Fibroblast of skin of right biceps (primary cell): ENCODE data around the gene BTBD16.

Source experiments
- DNase-seq: peaks from one replicate; pipeline ENCODE4 v3.0.0-alpha.2; 2013

The BTBD16 gene

DNA sequence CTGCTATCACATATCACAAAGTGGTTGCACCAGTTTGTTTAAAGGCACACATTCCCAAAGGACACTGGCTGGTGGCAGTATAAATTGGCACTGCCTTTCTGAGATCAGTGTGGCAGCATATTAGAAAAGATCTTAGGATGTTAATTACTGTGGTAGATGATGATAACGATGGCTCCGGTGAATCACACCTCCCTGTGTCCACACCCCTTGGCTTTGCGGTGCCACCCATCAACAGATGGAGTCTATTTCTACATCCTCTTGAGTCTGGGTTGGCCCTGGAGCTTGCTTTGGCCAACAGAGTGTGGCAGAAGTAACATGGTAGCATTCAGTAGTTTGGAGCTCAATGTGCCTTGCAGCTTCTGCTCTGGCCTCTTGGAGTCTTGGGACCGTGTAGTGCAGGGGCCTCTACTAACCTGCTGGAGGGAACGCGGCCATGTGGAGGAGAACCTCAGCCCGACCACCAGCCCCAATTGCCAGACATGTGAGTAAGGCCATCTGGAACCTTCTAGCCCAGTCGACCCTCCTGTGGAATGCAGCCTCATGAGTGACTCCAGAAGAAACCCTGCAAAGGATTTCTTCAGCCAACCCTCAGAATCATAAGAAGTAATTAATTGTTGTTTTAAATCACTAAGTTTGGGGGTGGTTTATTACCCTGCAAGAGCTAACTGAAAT lies 76.2 kb downstream of the BTBD16 start:
- DNase-seq: no peak

DNA sequence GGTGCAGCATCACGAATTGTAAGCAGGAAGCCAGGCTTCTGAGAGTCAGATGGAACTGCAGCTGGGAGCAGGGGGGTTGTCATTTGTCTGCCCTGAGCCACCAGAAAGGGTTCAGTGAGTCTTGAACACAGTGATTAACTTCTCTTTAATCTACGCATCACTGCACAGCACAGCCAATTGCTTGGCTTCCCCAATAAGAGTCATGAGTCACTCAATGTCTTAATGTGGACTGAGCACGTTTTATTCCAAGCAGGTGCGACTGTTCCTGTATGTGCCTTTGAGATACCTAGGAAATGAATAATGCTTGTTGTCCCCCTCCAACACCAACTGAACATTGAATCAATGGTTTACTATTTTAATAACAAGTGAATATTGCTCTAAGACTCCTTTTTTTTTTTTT lies 77.4 kb downstream of the BTBD16 start:
- DNase-seq: no peak

DNA sequence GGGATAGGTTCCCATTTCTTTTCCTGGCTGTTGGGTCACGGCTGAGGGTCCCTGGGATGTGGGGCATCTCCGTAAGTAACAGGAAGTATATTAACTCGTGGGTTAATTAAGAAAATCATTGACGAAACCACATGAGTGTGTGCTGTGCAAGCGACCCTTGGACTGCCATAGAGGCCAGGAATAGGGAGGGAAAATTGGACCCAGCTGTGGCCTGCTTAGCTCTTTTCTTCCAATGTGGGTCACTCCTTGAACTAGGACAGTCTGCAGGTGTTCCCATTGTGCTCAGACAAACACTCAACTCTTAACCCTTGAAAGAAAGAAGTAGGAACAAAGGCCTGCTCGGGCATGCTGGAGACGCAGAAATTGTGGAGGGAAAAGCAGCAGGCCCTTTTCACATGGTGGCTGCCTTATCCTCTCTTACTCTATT lies 77.9 kb downstream of the BTBD16 start:
- no peak for DNase-seq

DNA sequence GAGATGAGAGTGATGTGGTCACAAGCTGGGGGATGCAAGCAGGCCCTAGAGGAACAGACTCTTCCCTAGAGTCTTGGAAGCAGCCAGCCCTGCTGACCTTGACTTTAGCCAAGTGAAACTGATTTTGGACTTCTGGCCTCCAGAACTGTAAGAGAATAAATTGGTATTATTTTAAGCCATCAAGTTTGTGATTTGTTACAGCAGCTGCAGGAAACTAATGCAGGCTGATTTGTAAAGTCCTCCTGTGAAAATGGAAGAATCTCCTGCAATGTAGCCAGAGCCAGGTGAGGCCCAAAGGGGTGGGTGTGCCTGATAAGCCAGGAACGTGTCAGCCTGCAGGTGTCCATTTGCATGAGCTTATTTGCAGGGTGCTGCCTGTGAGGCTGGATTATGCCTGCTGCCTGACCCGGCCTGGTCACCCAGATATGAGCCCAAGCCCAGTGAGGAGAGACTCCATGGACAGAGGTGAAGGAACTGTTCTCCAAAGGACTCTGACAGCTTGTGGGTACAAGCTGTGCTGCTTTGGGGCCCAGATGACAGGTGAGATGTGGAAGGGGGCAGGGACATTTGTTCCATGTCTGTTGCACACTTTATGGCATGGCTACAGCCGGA lies 78.8 kb downstream of the BTBD16 start:
- no peak for DNase-seq

DNA sequence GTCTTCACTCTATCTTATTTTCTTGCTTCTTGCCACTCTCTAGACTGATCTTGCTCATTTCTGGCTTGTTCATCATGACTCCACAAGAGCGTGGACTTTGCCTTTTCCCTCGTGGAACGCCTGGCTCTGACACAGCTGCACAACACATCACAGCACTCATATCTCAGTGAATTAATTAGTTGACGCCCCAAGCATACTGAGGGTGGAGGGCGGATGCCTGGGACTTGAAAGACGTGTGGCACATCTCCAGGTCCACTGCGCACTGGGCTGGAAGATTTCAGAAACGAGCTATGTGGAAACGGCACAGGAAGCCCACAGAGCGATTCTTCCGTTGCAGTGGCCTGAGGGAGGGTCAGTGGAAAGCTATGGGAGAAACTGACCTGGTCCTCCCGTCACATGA lies 79.8 kb downstream of the BTBD16 start:
- no peak for DNase-seq

DNA sequence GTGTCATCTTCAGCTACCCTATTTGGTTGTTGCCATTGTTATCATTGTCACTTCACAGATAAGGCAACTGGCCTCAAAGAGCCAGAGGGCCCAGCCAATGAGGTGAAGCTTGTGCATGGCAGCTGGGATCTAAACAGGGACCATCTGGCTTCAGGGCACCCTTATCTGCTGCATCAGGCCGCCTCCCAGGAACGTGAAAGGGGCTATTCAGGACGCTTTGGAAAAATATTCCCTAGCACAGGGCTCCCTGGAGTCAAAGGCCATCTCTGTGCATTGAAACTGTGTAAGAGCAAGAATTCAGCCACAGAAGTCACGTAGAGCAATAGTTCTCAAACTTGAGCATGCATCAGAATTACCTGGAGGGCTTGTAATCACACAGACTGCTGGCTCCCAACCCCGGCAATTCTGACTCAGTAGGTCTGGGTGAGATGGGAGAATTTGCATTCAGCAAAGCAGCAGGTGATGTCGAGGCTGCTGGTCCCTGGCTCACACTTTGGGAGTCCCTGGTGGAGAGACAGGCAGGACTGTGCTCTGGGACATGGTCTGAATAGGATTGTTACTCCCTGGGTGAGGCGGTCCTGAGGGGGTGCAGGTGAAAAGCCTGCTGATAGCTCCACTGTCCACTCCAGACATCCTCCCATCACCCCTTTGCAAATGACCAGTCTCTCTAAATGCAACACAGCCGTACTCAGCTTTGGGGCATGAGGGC lies 81.9 kb downstream of the BTBD16 start:
- no peak for DNase-seq

DNA sequence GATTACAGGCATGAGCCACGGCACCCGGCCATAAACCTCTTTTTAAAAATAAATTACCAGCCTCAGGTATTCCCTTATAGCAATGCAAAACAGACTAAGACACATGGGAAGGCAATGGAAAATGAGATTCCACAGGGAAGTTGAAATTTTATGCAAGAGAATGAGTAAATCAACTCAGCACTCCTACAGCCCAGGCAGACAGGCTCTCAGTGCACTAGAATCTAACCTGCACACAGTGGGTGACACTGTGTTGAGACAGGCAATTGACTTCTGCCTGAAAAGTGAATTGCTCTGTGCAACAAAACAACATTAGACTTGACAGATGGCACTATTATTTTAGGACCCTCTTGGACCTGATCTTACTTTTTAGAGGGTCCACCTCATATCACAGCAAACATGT lies 83.3 kb downstream of the BTBD16 start:
- DNase-seq: no peak

DNA sequence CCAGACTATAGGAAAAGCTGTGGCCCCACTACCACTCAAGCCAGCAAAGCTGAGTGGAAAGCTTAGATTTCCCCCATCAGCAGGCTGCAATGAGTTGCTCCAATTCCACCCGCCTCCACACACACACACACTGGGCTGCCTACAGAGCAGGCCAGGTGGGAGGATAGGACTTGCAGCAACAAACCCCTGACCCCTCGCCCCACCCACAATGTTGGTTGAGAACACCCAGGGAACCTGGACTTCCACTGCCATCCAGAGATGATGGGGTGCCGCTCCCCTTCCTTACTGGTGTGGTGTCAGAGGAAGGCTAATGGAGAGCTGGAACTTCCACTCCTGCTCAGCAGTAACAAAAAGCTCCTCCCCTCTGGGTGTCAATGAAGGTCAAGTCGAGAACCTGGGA lies 86.6 kb downstream of the BTBD16 start:
- DNase-seq: no peak

DNA sequence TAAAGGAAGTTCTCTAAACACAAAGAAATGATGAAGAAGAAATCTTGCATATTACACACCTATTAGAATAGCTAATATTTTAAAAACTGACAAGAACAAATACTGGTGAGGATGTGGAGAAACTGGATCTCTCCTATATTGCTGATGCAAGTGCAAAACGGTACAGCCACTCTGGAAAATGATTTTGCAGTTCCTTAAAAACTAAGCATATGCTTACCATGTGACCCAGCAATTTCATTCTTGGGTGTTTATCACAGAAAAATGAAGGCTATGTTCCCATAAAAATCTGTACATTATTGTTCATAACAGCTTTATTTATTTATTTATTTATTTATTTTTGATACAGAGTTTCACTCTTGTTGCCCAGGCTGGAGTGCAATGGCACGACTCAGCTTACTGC lies 88.5 kb downstream of the BTBD16 start:
- no peak for DNase-seq

DNA sequence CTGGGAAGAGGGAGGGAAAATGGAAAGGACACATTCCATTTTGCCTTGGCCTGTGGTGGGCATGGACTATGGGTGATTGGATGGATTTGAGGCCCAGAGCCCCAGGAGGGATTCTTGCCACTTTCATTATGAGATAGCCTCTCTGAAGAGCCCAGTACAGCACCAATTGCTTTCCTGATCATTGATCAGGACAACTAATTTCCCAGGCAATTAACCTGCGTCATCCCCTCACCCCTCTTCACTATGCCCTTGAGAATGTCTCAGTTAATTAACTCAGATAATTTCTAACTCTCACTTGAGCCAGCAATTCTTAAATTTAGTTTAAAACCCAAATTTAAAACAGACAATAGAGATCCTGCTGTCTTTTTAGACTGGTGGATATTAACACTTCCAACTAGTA lies 90.0 kb downstream of the BTBD16 start:
- DNase-seq: no peak

DNA sequence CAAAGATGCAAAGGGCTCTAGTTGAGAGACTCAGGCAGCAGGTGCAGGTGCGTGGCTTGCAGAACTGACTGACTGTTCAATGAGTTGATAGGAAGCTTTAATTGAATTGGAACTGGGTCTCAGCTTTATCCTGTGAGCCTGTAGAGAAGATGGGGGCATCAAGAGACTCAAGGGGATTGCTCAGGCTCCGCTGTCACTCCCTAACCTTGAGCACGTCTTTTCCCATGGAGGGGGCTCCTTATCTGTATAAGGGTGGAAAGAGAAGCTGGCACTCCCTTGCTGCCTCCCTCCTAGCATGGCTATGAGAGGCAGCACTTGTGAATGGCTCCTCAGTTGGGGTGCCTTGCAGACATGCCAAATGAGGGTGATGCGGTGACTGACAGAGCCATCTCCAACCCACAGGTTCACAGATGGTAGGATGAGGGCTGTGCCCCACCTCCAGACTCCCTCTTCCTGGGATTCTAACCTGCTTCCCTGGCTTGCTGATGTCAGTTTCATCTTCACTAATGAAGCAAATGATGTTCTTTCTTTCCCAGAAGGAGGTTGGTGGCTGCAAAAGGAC lies 91.0 kb downstream of the BTBD16 start:
- no peak for DNase-seq

DNA sequence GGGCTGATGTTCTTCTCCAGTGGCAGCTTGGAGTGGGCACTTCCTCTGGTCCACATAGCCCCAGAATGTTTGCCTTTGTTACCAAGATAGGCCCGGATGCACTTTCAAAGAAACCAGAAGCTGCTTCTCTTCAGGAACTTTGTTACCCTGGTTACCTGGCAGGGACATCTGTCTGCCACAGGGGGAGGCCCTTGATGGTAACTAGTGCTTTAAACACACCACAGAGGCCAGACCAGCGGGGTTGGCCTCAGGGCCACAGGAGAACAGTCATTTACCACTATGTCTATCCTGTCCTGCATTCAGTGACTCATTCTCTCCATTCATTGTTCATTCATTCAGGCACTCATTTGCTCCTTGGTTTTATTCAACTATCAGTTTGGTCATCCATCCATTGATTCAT lies 91.5 kb downstream of the BTBD16 start:
- no peak for DNase-seq

DNA sequence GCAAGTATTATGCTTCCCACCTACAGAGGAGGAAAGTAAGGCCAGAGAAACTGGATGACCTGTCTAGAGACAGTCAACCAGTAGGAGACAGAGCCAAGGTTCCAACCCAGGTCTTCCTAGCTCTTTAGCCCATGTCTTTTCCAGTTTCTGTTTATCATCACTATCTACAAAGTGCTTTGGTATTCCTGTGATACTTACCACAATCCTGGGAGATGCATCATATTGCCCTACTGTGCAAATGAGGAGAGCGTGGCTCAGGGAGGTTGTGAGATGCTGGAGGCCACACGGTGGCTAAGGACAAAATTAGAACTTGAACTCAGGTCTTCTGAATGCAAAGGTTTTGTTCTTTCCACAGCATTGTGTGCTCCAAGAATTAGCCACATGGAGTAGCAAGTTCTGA lies 92.2 kb downstream of the BTBD16 start:
- no peak for DNase-seq

DNA sequence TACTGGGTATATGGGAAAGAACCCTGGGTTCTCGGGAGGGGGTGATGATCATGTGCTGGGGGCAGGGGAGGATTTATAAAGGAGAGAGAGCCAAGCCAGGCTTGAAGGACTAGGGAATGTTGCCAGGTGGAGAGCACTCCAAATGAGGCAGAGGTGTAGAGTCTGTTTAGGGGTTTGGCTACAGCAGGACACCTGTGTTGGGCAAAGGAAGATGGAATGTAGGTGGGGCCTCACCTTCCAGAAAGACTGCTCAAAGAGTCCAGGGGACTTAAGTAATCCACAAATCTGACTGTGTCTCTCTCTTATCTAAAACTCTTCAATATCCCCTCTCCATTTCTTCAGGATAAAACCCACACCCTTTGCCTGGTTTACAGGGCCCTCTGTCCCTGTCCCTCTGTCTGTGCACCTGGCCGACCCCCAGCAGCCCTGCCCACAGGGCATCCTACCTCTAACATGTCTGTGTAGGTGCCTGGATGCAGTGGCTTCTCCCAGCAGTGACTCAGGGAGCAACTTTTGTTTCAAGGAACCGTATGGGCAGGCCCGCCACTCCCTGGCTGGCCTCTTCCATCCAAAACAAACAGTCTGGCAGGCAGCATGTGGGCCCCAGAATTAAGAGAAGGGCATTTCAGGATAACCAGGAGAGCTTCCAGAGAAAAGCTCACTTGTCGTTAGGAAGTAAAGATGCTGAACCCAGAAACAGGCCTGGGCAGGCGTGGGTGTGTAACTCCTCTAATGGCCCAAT lies 92.8 kb downstream of the BTBD16 start:
- no peak for DNase-seq

DNA sequence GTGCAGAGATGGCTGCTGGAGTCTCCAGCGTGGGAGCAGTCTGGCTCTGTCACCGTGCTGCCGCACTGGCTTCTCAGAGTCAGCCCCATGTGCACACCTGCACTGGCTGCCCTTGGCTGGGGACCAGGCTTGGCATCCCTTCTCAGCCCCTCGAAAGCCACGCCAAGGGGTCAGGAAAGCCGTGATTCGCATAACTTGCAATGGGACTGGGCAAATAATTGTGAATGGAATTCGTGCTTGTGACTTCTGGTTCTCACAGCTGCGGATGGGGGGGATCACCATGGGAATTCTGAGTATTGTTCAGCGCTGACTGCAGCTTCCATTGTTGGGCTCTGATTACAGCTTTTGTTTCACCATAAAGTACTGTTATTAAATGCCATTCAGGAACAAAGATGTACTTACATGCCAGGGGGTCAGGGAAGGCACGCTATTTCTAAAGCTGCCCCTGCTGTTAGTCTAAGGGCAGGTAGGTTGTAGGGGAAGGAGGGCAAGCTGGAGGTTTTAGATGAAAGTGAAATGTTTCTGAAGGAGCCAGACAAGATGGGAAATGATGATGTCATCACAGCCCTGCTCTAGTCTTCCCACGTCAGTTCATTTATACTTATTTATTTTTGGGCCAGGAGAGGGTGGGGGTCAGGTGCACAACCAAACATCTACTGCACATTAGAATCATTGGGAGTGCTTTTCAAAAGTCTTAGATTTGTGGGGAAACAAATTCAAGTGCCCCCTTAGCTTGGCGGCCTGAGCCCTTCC lies 97.6 kb downstream of the BTBD16 start:
- no peak for DNase-seq

DNA sequence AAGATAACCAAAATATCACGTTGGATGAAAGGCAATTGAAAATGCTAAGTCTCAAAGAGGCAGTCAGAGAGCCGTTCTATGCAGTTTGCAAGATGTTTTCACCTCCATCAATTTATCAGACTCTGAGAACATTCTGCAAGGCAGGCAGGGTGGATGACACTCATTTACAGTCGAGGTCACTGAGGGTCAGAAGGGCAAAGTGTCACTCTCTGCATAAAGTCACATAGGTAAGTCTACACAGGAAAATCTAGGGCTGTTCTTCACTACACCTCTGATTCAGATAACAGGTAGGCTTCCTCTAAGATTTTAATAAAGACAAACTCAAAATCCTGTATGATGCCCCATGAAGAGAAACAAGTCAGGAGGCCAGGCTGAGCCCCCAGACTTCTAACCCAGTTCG lies 102.0 kb downstream of the BTBD16 start:
- DNase-seq: no peak

DNA sequence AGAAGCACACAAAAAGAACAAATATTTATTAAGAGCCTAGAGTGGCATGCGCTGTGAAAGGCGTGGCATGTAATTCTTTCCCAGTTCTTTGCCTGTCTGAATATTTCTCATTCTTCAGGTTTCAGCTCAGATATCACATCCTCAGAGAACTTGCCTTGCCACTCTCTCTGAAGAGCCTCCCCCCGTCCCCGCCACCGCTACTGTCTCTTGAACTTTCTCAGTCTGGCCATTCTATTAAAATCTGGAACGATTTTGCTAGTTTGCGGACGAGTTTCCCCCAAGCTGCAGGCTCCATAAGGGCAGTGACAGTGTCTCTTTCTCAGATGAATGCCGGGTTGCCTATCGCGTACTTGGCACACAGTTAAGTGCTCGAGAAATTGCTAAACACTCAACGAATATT lies 102.6 kb downstream of the BTBD16 start:
- DNase-seq: peak; percentile 37

DNA sequence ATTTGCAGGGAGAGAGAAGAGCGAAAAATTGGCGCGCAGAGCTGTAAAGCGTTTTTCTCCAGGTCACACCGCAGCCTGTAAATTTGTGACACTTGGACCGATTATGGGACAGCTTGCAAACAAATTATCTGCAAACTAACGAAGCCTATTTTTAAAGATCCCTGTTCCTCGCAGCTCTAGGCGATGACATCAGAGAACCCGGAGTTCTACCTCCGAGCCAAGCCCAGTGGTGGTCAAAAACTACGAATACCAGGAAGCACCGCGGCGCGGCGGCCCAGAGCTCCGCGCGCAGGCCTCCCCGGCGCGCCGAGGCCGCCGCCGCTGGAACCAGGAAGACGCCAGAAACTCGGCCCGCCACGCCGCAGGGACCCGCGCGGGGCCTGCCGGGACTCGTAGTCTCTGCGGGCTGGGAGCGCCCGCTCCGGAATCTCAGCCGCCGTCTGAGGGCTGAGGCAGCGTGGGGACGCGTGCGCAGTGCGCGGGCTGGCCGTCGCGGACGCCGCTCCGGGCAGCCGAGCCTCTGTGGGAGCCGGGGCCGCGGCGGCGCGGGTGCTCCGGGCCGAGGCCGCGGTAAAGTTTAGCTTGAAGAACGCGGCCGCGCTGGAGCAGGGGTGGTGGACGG lies 103.3 kb downstream of the BTBD16 start, which contains the start of gene PLEKHA1:
PLEKHA1 (plus strand) TSS at position 472 of the 622 bp plus-strand sequence. CDS start 18,493 bp downstream, outside the sequence.
- peak; percentile 96 for DNase-seq

DNA sequence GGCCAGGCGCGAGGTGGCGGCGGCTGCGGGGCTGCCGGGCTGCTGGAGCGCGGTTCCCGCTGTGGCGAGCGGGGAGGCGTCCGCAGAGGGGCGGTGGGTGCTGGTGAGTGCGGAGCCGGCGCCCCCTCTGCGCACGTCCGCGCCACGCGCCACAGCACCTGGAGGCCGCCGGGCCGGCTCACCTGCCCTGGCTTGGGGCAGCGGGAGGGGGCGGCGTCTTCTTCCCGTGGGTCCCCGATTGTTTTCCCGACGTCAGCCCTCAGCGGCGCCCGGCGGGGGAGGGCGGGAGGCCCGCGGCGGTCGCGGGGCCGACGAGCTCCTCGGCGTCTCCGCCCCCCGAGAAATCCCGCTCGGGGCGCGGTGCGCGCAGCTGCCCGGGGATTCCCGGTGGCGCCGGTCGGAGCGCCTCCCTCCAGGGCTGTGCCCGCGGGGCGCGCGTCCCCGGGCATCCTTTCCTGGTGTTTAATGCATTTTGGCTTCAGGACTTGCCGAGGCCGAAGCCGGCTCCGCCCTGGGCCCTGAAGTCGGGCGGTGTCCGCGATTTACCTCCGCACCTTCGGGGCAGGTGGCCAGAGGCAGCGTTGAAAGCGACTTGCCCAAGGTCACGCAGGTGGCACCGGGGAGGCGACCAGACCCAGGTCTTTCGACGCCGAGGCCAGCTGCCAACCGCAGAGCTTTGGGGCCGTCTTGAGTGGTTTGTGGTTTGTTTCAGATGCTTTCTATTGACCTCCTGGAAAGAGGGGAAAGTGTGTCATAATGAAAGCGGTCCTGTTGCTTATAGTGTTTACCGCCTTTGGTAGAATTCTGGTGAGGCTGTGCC lies 104.0 kb downstream of the BTBD16 start:
- DNase-seq: peak; percentile 51

DNA sequence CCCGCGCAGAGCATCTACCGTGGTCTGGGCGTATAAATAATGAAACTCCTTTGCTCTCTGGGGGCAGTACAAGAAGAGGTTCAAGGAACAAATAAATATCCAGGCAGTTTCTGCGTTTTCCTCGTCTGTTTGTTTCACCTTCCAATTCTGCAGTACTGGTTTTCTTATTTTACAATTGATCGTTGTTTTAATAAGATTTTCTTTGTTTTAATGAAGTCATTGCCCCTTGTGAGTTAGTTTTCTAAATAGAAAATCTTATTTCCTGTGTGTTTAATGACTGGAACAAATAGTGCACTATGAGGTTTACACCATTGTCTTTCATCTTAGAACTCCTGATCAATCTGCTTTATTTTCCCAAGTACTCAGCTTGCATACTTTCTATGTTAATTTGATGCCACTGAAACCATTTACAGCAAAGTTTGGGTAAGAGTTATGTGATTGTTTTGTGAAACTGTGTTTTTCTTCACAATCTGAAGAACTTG lies 104.6 kb downstream of the BTBD16 start:
- DNase-seq: no peak
